Activated CD4-positive, alpha-beta T cell treated with anti-CD3 and anti-CD28 coated beads, Interleukin-10, Interleukin-2, amounts not matched to agents 100 ng/mL and 50 ng/mL, durations not matched to agents 16 hours and 8 hours (primary cell): ENCODE results near the gene HDGFL1.

Experiments
- DNase-seq: peaks from one replicate; pipeline ENCODE4 v3.0.0-alpha.2; 2020

Gene HDGFL1

DNA sequence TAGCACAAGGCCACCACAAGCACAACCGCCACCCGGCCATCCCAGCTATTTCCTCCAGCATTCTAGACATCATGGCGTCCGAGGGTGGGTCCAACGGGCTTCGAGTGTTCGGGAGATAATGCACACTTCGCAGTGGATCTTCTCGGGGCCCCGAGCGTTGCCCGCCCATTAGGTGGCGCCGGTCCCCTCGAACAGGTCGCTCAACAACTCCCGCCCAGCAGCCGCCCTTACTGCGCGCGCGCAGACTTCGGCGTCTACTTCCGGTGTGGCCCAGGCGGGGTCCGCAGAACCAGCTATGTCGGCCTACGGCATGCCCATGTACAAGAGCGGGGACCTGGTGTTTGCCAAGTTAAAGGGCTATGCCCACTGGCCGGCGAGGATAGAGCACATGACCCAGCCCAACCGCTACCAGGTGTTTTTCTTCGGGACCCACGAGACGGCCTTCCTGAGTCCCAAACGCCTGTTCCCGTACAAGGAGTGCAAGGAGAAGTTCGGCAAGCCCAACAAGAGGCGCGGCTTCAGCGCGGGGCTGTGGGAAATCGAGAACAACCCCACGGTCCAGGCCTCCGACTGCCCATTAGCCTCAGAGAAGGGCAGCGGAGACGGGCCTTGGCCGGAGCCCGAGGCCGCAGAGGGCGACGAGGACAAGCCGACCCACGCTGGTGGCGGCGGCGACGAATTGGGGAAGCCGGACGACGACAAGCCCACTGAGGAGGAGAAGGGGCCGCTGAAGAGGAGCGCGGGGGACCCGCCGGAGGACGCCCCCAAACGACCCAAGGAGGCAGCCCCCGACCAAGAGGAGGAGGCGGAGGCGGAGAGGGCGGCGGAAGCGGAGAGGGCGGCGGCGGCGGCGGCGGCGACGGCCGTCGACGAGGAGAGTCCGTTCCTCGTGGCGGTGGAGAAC lies at the start of gene HDGFL1:
Gene HDGFL1 (plus strand): TSS at position 286 of the 904 bp plus-strand sequence. CDS start 10 bp downstream, at position 296.
- no peak for DNase-seq

DNA sequence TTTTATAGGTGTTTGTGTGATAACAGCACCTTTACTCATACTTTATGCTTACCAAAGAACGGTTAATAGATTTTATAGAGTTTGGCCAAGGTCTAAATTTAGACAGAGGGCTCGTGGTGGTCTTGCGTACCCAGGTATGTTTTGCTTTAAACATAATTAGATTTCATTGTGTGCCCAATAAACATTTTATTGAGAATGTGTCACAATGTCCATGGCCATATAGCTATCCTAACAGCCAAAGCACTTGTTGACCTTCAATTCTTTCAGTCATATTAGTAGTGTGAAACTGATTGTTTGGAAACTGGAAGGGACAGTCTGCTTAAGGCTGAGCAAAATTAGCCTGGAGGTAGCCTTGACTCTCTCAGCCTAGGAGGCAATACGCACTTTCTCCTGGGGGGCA lies 48.3 kb upstream of the HDGFL1 start:
- no peak for DNase-seq

DNA sequence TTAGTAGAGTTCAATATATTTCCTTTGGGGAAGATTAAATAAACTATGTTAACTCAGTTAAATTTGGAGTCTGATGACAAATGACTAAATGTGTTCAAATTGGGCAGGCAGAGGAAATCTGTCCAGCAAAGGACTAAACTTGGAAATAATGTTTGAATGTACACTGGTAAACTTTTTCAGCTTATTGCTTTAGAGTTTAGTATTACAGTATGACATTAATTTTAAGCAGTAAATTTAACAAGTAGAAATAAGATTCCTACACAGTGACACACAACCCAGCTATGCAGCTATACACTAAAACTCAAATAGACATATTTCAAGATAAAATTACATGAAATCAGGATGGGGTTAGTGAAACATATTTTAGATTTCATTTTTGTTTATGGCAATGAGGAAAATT lies 42.6 kb upstream of the HDGFL1 start:
- no peak for DNase-seq

DNA sequence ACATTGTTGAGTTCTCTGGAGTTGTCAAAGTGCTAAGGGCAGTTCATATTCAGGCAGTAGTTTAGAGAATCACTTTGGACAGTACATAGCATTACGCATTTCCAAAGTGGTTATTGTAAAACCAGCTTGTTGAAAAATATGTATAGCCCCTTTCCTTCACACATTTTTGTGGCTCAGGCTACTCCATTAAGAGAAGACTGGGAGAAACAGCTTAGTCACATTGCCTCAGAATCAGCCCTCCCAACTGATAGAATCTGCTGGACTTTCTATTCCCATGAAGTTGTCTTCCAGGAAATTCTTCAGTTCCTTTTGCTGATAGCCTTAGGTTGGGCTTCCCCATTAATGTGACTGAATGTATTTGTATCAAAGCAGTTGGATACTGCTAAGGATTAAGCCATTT lies 39.5 kb upstream of the HDGFL1 start:
- DNase-seq, result no peak

DNA sequence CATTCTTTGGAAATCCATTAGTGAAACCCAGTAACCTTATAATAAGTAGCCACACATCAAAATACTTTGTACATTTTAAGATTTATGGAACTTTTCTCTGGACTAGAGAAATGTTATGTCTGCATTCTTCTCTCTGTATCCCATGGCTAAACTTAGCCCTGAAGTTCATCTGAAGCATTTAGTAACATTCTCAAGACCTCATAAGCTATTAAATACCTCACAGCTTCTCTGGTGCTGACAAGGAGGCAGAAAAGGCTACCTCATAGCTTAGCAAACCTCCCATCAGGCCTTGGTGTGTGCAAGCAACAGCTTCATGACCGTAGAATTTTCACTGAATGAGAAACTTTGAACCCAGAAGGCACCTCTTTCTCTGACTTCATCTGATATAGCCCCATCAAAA lies 38.9 kb upstream of the HDGFL1 start:
- DNase-seq, result no peak

DNA sequence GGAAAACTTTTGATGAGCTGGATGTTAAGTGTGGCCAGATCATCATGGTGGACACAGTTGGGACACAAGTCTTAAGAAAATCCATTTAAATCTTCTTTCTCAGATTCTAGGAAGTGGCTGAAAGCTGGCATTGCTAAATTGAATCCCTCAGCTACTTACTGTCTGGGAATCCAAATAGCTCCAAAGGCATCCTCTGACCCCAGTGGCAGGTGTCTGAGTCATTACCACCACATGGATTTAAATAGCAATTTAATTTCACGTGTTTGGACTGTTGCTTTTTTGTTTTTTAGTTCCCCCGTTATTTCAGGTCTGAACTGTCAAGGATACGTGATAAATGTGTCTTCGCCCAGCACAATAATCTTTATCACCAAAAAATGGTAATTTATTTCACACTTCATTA lies 33.2 kb upstream of the HDGFL1 start:
- DNase-seq, result no peak

DNA sequence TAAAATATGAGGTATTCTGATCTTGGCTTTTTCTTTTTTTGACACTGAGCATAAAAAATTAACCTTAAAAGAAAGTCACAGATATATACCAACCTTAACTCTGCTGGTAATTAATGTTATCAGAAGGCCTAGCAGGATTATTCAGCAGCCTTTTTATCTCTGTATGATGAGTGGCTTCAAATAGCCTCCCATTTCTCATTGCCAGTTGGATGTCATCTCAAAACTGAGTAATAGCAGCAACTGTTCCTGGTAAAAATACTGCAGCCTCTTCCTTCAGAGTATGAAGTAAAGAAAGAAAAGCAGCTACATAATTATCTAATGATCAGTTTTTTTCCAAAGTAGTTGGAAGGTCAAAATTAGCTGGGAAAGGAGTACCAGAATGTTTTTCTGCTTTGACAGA lies 24.9 kb upstream of the HDGFL1 start:
- DNase-seq, result no peak

DNA sequence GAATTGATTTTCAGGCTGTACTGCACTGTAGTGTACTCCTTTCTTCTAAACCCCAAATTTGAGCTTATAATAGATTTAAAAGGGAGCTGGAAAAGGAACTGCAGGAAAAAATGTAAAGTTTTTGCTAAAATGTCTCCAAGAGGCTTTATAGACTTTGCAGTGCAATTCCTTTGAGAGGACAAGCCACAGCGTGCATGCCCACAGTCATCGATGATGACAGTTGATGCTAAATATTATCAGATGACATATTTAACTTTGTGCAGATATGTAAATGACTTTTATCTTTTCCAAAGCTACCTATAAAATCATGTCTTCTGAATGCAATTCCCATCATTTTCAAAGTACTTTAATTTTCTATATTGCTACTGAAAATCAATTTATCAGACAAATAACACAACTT lies 24.3 kb upstream of the HDGFL1 start:
- no peak for DNase-seq

DNA sequence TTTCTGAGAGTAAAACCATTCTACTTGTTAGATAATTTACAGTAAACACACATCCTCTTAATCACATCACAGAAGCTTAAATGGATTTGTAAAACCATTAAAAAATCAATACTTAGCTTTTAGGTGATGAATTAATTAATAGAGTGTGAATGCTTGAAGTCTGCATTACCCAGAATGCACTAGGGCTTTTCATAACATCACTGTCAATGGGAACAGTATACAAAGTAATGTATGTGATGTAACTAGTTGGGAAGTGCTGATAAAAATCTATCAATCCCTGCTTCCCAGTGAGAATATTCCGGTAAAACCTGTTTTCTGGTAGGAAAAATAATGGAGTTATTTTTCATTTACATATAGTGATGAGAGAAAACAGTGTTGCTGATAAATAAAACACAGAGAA lies 23.1 kb upstream of the HDGFL1 start:
- no peak for DNase-seq

DNA sequence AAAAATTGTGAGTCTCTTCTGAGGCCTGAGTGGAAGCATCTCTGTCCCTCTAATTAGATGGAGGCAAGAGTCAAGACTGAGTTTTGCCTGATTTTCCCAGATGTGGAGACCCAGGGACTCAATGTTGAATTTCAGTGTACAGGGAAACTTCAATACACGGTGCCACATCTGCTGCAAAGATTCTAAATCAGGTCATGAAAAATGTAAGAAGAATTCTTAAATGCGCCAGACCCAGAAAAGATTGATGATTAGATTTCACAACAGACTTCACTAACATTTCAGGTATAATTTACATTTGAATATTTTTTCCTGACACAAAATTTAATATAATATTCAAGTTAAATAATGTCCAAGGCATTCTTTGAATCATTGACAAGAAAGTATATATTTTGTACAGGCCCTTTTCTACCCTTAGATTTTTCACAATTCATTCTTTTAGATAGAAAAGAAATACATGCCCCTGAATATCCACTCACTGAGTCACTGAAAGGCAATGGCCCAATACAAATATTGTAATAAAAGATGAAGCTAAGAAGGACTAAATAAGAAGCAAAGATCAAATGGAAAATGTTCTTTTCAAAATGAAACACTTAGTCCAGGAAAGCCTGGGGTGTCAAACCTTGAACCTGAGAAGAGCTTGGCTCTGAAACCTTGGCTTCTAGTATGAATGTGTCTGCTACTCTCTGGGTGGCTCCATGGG lies 18.2 kb upstream of the HDGFL1 start:
- no peak for DNase-seq

DNA sequence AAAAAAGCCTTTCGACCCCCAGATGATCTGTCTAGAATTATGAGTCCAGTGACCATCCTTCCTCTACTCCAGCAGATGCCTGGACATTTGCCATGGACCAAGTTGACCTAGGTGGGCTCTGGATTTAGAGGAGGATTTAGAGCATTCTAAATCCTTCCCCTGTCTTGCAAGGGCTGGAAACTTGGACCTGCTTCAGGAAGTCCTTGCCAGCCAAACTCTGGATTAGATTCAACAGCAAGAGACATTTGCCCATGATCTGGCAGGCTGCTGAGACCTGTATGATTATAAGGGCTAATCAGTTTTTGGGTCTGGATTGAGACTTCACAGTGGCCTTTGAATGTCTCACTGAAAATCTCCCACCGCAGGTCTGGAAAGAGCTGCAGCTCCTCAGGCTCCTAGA lies 13.1 kb upstream of the HDGFL1 start:
- DNase-seq, result no peak

DNA sequence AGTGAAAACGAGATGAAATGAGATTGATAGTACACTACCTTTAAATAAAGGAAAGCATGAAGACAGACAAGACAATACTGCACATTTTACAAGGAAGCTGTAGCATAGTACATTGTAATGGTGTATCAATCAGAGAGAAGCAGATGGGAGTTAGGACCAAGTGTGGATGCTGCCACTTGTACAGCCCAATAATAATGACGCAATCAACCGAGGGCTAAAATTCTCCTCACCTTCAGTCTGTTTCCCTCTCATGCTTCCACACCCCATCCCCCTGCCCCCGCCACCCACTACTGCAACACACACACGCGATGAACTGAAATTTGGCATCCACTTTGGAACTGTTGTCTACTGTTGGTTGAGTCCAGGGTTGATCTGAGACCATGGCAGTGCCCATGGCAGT lies 12.4 kb upstream of the HDGFL1 start:
- no peak for DNase-seq

DNA sequence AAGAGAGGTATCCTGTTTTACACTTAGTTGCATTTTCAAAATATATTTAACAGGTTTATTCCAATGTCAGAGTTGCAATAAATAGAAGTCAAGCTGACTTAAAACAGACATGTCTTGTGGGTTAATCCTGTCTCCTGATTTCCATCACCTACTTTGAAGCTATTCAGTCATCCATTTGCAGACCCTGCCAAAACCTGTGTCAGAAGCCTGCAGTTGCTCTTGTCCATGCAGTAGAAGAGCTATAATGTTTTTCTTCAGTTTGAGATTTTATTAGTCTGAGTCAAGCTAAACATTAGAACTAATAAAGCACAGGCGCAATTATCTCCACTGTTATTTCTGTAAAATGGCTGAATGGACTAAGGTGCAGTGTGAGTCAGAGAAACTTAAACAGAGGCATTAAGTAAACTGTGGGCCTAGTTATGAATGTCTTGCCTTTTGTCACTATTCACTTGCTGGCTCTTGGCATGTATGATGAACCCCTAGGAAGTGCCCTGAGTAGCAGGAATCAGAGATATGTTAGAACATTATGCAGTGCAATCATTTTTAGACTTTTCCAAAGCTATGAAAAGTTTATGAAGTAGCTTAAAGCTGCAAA lies 11.0 kb upstream of the HDGFL1 start:
- DNase-seq, result no peak

DNA sequence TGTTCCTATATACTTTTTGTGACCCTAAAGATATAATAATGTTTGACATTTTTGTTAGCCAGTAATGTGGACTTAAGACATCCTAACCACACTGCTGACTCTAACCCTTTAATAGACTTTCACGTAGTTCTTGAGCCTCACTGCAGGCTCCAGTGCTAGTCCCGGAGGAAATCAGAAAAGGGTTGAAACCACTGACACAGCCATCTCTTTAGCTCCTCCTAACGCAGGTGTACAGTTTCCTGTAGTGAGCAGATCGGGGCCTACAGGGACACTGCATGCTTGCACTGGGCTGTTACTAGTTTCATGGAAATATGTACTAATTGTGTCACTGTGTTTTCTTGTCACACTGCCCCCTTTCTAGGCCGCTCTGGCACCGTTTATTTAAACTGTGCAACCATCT lies 512 bp upstream of the HDGFL1 start:
- DNase-seq, result no peak

DNA sequence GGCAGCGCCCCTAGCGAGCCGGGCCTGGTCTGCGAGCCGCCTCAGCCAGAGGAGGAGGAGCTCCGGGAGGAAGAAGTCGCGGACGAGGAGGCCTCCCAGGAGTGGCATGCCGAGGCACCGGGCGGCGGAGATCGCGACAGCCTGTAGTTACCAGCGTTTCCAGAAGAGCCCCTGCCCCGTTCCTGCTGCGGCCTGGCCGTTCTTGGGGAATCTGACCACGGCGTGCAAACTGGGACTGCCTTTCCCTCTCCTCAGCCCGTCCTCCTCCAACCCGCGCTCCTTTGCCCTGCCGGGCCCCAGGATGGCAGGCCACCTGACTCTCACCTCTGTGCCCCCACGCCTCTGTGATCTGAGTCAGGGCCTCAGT lies 802 bp downstream of the HDGFL1 start:
- no peak for DNase-seq

DNA sequence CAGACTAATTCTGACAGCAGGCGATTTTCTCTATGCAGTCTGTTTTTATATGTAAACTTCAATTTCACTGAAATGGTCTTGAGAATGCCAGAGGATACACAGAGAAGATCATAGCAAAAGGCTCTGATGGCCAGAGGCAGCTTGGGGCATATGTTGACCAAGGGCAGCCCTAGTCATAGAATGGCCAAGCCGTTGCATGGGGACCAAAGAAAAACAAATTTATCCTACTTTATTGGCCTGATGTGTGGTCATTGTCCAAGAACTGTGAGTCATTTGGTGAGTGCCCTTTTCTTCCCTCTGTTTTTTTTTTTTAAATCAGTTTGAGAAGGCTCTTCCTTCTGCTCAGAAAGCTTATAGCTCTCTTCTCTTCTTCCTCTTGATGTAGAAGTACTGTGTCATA lies 5.8 kb downstream of the HDGFL1 start:
- no peak for DNase-seq

DNA sequence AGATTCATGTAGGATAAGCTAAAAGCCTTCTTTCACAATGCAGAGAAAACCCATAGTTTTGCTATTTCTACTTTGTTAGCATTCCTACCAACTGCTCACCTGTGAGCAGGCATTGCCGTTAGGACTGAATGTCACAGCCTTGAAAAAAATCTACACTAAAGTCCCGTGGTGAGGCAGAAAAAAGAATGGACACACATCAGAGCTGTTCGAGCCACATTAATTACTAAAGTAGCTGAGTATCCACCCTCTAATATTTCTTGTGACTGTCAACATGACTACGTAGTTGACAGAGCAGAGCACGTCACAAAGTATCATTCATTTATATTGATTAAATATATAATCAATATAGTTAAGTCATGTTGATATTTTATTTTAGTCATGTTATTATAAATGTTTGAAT lies 10.1 kb downstream of the HDGFL1 start:
- no peak for DNase-seq

DNA sequence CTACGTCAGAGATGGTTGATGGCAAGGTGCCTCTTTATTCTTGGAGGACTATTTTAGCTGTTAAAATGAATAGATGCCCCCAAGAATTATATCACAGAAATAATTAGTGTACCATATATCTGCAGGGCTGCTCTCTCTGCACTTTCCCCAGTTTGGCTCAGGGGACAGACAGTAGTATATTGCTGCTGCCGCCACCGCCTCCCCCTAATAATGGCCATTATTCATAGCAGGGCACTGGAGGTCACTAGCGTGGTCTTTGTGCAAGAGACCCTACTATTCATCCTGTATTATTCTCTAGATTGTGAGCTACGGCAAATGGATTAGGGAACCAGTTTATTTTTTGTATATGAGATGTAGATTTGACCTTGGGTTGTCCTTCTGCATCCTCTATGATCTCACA lies 11.0 kb downstream of the HDGFL1 start:
- no peak for DNase-seq

DNA sequence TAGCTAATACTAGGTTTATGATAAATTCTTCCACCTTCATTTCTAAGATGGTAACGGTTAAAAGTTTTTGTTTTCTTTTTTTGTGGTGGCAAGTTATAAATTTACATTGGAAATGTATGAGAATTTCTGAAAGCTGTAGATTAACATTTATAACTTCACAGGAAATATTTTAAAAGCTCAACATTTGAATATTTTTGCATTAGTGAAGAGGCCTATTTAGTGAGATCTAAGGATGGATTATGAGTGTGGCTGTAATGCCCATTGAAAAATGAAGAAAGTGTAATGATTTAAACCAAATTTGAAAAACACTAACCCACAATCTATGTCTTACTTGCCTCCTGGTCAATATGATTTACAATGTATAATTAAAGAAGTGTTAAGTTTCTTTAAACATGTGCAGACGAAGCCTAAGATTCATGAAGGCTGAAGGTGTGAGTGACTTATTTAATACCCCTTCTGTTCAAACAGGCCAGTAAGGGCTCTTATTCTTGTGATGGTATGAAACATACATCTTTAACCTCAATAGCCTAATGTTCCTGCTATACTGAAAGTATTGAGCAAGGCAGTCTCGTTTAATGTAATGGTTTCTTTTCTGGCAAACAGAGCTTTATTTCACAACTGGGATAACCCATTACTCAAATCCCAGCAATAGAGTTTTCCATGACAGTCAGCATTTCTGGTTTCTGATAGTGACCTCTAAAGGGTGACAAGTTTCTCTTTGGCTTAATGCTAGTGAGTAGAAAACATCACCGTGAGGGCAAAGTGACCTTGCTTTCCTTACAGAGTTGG lies 13.2 kb downstream of the HDGFL1 start:
- DNase-seq, result no peak

DNA sequence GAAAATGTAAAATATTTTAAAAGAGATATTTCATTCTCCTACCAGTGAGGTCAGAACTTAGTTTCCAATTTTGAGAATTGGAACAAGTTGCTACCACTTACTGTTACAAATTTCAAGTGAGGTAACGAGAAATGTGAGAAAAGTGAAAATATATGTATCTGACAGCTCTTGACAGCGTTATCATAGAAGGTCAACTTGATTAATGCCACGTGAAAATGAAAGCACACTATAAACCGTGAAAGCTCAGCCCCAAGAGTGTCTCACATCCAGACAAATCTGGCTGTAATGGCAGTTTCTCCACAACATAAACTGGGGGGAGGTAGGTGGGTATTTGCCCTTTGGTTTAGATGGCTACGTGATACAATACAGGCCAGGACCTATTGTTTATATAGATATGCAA lies 13.9 kb downstream of the HDGFL1 start:
- no peak for DNase-seq

DNA sequence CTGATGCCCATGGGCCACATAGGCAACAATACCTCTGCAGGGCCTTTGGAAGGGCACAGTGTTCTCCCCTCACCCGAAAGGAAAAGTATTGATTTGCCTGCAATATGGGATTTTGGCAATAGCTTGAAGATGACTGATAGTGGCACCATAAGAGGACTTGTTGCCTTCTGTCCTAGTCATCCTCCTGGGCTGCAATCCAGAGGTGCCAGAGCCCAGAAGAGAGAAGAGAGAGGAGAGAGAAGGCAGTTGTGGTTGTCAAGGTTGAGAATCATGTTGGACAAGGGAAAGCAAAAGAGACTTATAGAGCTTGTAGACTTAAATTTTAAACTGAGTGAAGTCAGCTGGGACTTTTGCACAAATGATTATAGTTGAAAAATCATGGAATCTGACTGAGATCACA lies 14.6 kb downstream of the HDGFL1 start:
- no peak for DNase-seq

DNA sequence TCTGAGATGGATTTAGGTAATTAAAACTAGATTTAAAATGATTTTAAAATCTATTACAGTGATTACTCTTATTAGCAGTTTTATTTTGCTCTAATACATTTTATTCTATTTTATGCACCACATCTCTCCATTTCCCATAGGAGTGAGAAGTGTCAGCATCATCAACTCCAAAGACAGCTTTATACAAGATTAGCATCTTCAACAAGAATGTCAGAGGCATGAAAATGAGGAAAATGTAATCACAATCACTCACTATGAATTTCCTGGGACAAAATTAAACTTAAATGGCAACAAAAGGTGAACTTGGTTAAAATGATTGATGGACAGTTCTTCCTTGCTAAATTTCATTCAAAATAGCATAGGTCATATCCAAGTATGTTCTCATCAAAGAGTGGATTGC lies 19.8 kb downstream of the HDGFL1 start:
- DNase-seq, result no peak

DNA sequence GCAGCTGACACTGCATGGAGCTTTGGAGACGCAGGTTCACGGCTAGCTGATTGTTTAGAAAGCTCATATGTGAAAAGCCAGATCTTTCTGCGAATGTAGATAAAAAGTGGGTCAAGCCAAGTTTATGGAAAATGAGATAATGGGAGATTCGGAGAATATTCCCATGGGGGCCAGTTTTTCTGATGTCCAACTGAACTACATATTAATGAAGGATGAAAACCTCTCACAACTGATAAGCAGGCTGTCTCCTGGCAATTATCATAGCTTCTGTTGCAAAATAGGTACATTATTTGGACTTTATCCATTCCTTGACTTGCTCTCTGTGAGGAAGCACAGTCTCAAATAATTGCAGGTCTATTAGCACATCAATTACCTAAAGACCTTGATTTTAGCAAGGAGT lies 21.1 kb downstream of the HDGFL1 start:
- DNase-seq, result no peak
